GM06990 (cell line): ENCODE measurements around the gene SERTAD3.
"Not testable (repeated sequence)": the region's sequence is repeated elsewhere in the genome, so short reads cannot be mapped to it uniquely, and the experiment has no call there.

Experiments used
- DNase-seq: peaks from one replicate; pipeline ENCODE4 v3.0.0-alpha.2; 2011; ENCODE audit not compliant: insufficient read length; ENCODE audit errors: extremely low read depth
- H3K27me3 ChIP-seq: replicated peaks from 2 replicates; pipeline ENCODE4 v1.6.0; 2011; ENCODE audit warnings: low read length; ENCODE audit not compliant: control insufficient read depth, insufficient read depth
- H3K36me3 ChIP-seq: 2 replicates; pipeline ENCODE4 v1.5.1; 2011; ENCODE audit warnings: low read length; ENCODE audit not compliant: control insufficient read depth, insufficient read depth
- H3K4me3 ChIP-seq: replicated peaks from 2 replicates; pipeline ENCODE4 v1.5.1; 2011; ENCODE audit warnings: low read depth, mild to moderate bottlenecking, control low read depth, low read length
- CTCF ChIP-seq: IDR thresholded peaks from 2 replicates; pipeline ENCODE4 v1.5.1; 2011; ENCODE audit warnings: low read length, control low read depth, mild to moderate bottlenecking, inconsistent platforms; ENCODE audit not compliant: insufficient read depth, poor library complexity, severe bottlenecking

Gene SERTAD3

GRCh38 chr19:40466219-40466984 lies 22.3 kb upstream of the SERTAD3 start:
- Histone ChIP-seq H3K4me3 (peak overlapping the region; percentile 66), H3K27me3 (no peaks in the 10 kb centered on the region; the same call in 1 of the 2 replicates), H3K36me3 (no peaks in the 10 kb centered on the region)
- DNase-seq: peak; percentile 47
- TF ChIP-seq CTCF: no peak

- no peak for TF ChIP-seq CTCF
- no peaks in the 10 kb centered on the region for H3K36me3 ChIP-seq
- H3K4me3 ChIP-seq: peak within 1 kb of the TSS; percentile 78
- DNase-seq: peak; percentile 98
- no peaks in the 10 kb centered on the region; the same call in 1 of the 2 replicates for H3K27me3 ChIP-seq
Observed at GRCh38 chr19:40465557-40466218, 21.6 kb upstream of the SERTAD3 start, which contains the start of gene BLVRB. BLVRB (minus strand) TSS chr19:40465745; CDS start chr19:40465688, 57 bp downstream.

GRCh38 chr19:40465025-40465556 lies 21.0 kb upstream of the SERTAD3 start:
- Histone ChIP-seq H3K27me3 (no peaks in the 10 kb centered on the region; the same call in 1 of the 2 replicates), H3K4me3 (peak overlapping the region; percentile 78), H3K36me3 (no peaks in the 10 kb centered on the region)
- no peak for DNase-seq
- no peak for TF ChIP-seq CTCF

- peak; percentile 83 for TF ChIP-seq CTCF
- Histone ChIP-seq H3K4me3 (peak overlapping the region; percentile 78), H3K36me3 (no peaks in the 10 kb centered on the region), H3K27me3 (no peaks in the 10 kb centered on the region; the same call in 1 of the 2 replicates)
- no peak for DNase-seq
Observed at GRCh38 chr19:40464059-40465024, 20.2 kb upstream of the SERTAD3 start.

- not testable (repeated sequence) for H3K4me3 ChIP-seq, DNase-seq
Observed at GRCh38 chr19:40463587-40464037, 19.5 kb upstream of the SERTAD3 start.

More at GRCh38 chr19:40463587-40464037, 19.5 kb upstream of the SERTAD3 start:
- H3K36me3 ChIP-seq, H3K27me3 ChIP-seq: not testable (repeated sequence)
